ENCODE results near the gene TRABD2A.
"Not testable (repeated sequence)": the region's sequence is repeated elsewhere in the genome, so short reads cannot be mapped to it uniquely, and the experiment has no call there.

GRCh38 chr2:84875619-84876018 is 5.3 kb downstream of the TRABD2A start:
- TF ChIP-seq, protein P1, sequence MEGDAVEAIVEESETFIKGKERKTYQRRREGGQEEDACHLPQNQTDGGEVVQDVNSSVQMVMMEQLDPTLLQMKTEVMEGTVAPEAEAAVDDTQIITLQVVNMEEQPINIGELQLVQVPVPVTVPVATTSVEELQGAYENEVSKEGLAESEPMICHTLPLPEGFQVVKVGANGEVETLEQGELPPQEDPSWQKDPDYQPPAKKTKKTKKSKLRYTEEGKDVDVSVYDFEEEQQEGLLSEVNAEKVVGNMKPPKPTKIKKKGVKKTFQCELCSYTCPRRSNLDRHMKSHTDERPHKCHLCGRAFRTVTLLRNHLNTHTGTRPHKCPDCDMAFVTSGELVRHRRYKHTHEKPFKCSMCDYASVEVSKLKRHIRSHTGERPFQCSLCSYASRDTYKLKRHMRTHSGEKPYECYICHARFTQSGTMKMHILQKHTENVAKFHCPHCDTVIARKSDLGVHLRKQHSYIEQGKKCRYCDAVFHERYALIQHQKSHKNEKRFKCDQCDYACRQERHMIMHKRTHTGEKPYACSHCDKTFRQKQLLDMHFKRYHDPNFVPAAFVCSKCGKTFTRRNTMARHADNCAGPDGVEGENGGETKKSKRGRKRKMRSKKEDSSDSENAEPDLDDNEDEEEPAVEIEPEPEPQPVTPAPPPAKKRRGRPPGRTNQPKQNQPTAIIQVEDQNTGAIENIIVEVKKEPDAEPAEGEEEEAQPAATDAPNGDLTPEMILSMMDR (IDR thresholded peaks at IDR 0.05) = not testable (repeated sequence)
- not testable (repeated sequence) for TF ChIP-seq ZFX (IDR thresholded peaks at IDR 0.05; ENCODE audit: borderline replicate concordance)

Data from 22Rv1 (cell line).